Cardiac muscle cell (in vitro differentiated cells and primary cell): ENCODE data around the gene GAL3ST3. TPM values are rescaled to one million over a fixed set of nuclear protein-coding genes. Genes with fewer than 3 reads are reported as not detected.

ENCODE experiments used
- DNase-seq, 2 donors: peaks; one replicate each; pipeline versions ENCODE4 v3.0.0 to v3.0.0-alpha.2; 2010 to 2017; ENCODE audit warnings: low read depth in 1 of 2, low spot score in 1 of 2
- H3K27ac ChIP-seq: fragments of 200-600 bp; sonication (generic); 2 replicates; pipeline ENCODE4 v1.5.1; 2016
- H3K27me3 ChIP-seq: fragments of 200-600 bp; sonication (generic); 2 replicates; pipeline ENCODE4 v1.6.0; 2016; ENCODE audit warnings: control low read depth
- H3K36me3 ChIP-seq: fragments of 200-600 bp; sonication (generic); 2 replicates; pipeline ENCODE4 v1.5.1; 2016; ENCODE audit warnings: control low read depth
- H3K4me1 ChIP-seq: fragments of 200-600 bp; sonication (generic); 2 replicates; pipeline ENCODE4 v1.8.1; 2017; ENCODE audit warnings: low read depth, mild to moderate bottlenecking, mixed run types
- H3K4me3 ChIP-seq: fragments of 200-600 bp; sonication (generic); 2 replicates; pipeline ENCODE4 v1.5.1; 2016; ENCODE audit warnings: mild to moderate bottlenecking
- H3K9me3 ChIP-seq: fragments of 200-600 bp; sonication (generic); 2 replicates; pipeline ENCODE4 v1.5.1; 2017; ENCODE audit warnings: low read depth, mild to moderate bottlenecking, control low read depth
- CTCF ChIP-seq: IDR thresholded peaks from 2 replicates; pipeline ENCODE4 v1.5.1; 2012; ENCODE audit warnings: low read depth, mild to moderate bottlenecking, low read length
- polyA plus RNA-seq: library from polyadenylated mRNA; unstranded; fragments of >200 nt; fragmentation: Nextera tagmentation; extraction: Ambion mirVana; gene quantifications from 2 replicates; pipeline ENCODE4 v1.2.1, GENCODE V29; 2016
- total RNA-seq: library from RNA; depleted of rRNA; stranded (reverse); fragments of >200 nt; gene quantifications from 2 replicates; pipeline ENCODE4 v1.2.3, GENCODE V29; 2016

The GAL3ST3 gene
- total and polyA plus RNA-seq, 2 experiments from 2014 or later, result 22.3 to 25.5 TPM

- Histone ChIP-seq H3K27ac (no peak overlapping the region), H3K4me3 (no peak overlapping the region), H3K9me3 (no peaks in the 10 kb centered on the region), H3K4me1 (no peaks in the 10 kb centered on the region), H3K36me3 (no peaks in the 10 kb centered on the region), H3K27me3 (no peaks in the 10 kb centered on the region)
- no peak for DNase-seq
- TF ChIP-seq CTCF, result no peak
These were observed 56.9 kb downstream of the GAL3ST3 start for GRCh38 chr11:65992056-65992455.

Other genes with a start within 250 kb of the GAL3ST3 start
- 5.9 and 6.0 TPM in 2 replicates for gene SNX32, start 215.2 kb downstream of the GAL3ST3 start, total RNA-seq
- 13.2 and 21.4 TPM in 2 replicates for gene SNX32, start 215.2 kb downstream of the GAL3ST3 start, polyA plus RNA-seq
- 974 and 1,709 TPM in 2 replicates for gene CFL1, start 191.0 kb downstream of the GAL3ST3 start, total RNA-seq
- 1,641 and 2,660 TPM in 2 replicates for gene CFL1, start 191.0 kb downstream of the GAL3ST3 start, polyA plus RNA-seq
- 74.3 and 88.9 TPM in 2 replicates for gene MUS81, start 188.7 kb downstream of the GAL3ST3 start, total RNA-seq
- 80.3 and 82.7 TPM in 2 replicates for gene MUS81, start 188.7 kb downstream of the GAL3ST3 start, polyA plus RNA-seq
- 138 and 161 TPM in 2 replicates for gene EFEMP2, start 176.4 kb downstream of the GAL3ST3 start, total RNA-seq
- 216 and 267 TPM in 2 replicates for gene EFEMP2, start 176.4 kb downstream of the GAL3ST3 start, polyA plus RNA-seq
- gene CTSW, start 169.3 kb downstream of the GAL3ST3 start, total RNA-seq, result not detected in 2 replicates
- gene CTSW, start 169.3 kb downstream of the GAL3ST3 start, polyA plus RNA-seq, result 0.60 TPM in 1 of 2 replicates, not detected in the other
- 140 and 220 TPM in 2 replicates for gene FIBP, start 160.7 kb downstream of the GAL3ST3 start, total RNA-seq
- gene FIBP, start 160.7 kb downstream of the GAL3ST3 start, polyA plus RNA-seq, result 143 and 199 TPM in 2 replicates
- gene CCDC85B, start 158.5 kb downstream of the GAL3ST3 start, total RNA-seq, result 67.3 and 80.2 TPM in 2 replicates
- gene CCDC85B, start 158.5 kb downstream of the GAL3ST3 start, polyA plus RNA-seq, result 83.4 and 96.5 TPM in 2 replicates
- gene FOSL1, start 148.8 kb downstream of the GAL3ST3 start, total RNA-seq, result 0.21 TPM in 1 of 2 replicates, not detected in the other
- 0.60 TPM in 1 of 2 replicates, not detected in the other for gene FOSL1, start 148.8 kb downstream of the GAL3ST3 start, polyA plus RNA-seq
- gene C11orf68, start 130.1 kb downstream of the GAL3ST3 start, total RNA-seq, result 34.7 and 39.5 TPM in 2 replicates
- 73.1 and 86.5 TPM in 2 replicates for gene C11orf68, start 130.1 kb downstream of the GAL3ST3 start, polyA plus RNA-seq
- 257 and 264 TPM in 2 replicates for gene DRAP1, start 129.7 kb downstream of the GAL3ST3 start, total RNA-seq
- 230 and 288 TPM in 2 replicates for gene DRAP1, start 129.7 kb downstream of the GAL3ST3 start, polyA plus RNA-seq
- 1.0 TPM in 1 of 2 replicates, not detected in the other for gene TSGA10IP, start 103.7 kb downstream of the GAL3ST3 start, total RNA-seq
- gene TSGA10IP, start 103.7 kb downstream of the GAL3ST3 start, polyA plus RNA-seq, result 0.25 and 1.1 TPM in 2 replicates
- 55.7 and 74.7 TPM in 2 replicates for gene SART1, start 87.4 kb downstream of the GAL3ST3 start, total RNA-seq
- gene SART1, start 87.4 kb downstream of the GAL3ST3 start, polyA plus RNA-seq, result 51.6 and 59.4 TPM in 2 replicates
- 28.6 and 36.8 TPM in 2 replicates for gene EIF1AD, start 47.0 kb downstream of the GAL3ST3 start, total RNA-seq
- gene EIF1AD, start 47.0 kb downstream of the GAL3ST3 start, polyA plus RNA-seq, result 24.6 and 30.8 TPM in 2 replicates
- gene BANF1, start 46.7 kb downstream of the GAL3ST3 start, total RNA-seq, result 72.2 and 77.0 TPM in 2 replicates
- gene BANF1, start 46.7 kb downstream of the GAL3ST3 start, polyA plus RNA-seq, result 441 and 496 TPM in 2 replicates
- not detected in 2 replicates for gene CST6, start 37.2 kb downstream of the GAL3ST3 start, total RNA-seq
- not detected in 2 replicates for gene CST6, start 37.2 kb downstream of the GAL3ST3 start, polyA plus RNA-seq
- gene CATSPER1, start 22.7 kb downstream of the GAL3ST3 start, total RNA-seq, result not detected in 2 replicates
- gene CATSPER1, start 22.7 kb downstream of the GAL3ST3 start, polyA plus RNA-seq, result not detected in 2 replicates
- 196 and 210 TPM in 2 replicates for gene SF3B2, start 3.2 kb upstream of the GAL3ST3 start, total RNA-seq
- gene SF3B2, start 3.2 kb upstream of the GAL3ST3 start, polyA plus RNA-seq, result 184 and 189 TPM in 2 replicates
- 62.1 and 62.6 TPM in 2 replicates for gene PACS1, start 21.1 kb upstream of the GAL3ST3 start, total RNA-seq
- 61.6 and 97.8 TPM in 2 replicates for gene PACS1, start 21.1 kb upstream of the GAL3ST3 start, polyA plus RNA-seq
- 29.7 and 33.9 TPM in 2 replicates for gene KLC2, start 208.5 kb upstream of the GAL3ST3 start, total RNA-seq
- 41.6 and 46.4 TPM in 2 replicates for gene KLC2, start 208.5 kb upstream of the GAL3ST3 start, polyA plus RNA-seq
- 103 and 135 TPM in 2 replicates for gene RAB1B, start 219.5 kb upstream of the GAL3ST3 start, total RNA-seq
- gene RAB1B, start 219.5 kb upstream of the GAL3ST3 start, polyA plus RNA-seq, result 17.3 and 21.0 TPM in 2 replicates
- 2.1 and 2.7 TPM in 2 replicates for gene CNIH2, start 229.0 kb upstream of the GAL3ST3 start, total RNA-seq
- gene CNIH2, start 229.0 kb upstream of the GAL3ST3 start, polyA plus RNA-seq, result 3.3 and 8.9 TPM in 2 replicates
- gene YIF1A, start 240.0 kb upstream of the GAL3ST3 start, total RNA-seq, result 68.2 and 121 TPM in 2 replicates
- gene YIF1A, start 240.0 kb upstream of the GAL3ST3 start, polyA plus RNA-seq, result 116 and 147 TPM in 2 replicates
- 2.6 and 3.5 TPM in 2 replicates for gene TMEM151A, start 242.7 kb upstream of the GAL3ST3 start, total RNA-seq
- gene TMEM151A, start 242.7 kb upstream of the GAL3ST3 start, polyA plus RNA-seq, result 0.87 and 2.0 TPM in 2 replicates